BJ (cell line): ENCODE data around the gene HSFX2. TPM values are rescaled to one million over a fixed set of nuclear protein-coding genes. Genes with fewer than 3 reads are reported as not detected.

Experiments used
- CTCF ChIA-PET: fragments of 350-600 bp; formaldehyde crosslinking; extraction: SDS; loops from one replicate; lab custom pipeline; 2021; ENCODE audit warnings: antibody characterized with exemption, inconsistent platforms; lab: Yijun Ruan, JAX
- POLR2A ChIA-PET: fragments of 300-600 bp; sonication (Branson Sonifier 250); formaldehyde crosslinking; extraction: SDS; loops from one replicate; lab custom pipeline; 2021; ENCODE audit warnings: antibody characterized with exemption; lab: Charles Lee
- DNase-seq: peaks from one replicate; pipeline ENCODE4 v3.0.0-alpha.2; 2011; ENCODE audit warnings: low read depth
- H3K27me3 ChIP-seq: 2 replicates; pipeline ENCODE4 v1.6.0; 2011; ENCODE audit warnings: low read length; ENCODE audit not compliant: control insufficient read depth, insufficient read depth
- H3K36me3 ChIP-seq: 2 replicates; pipeline ENCODE4 v1.5.1; 2011; ENCODE audit warnings: low read length; ENCODE audit not compliant: control insufficient read depth, insufficient read depth
- H3K4me3 ChIP-seq: 2 replicates; pipeline ENCODE4 v1.5.1; 2011; ENCODE audit warnings: low read depth, mild to moderate bottlenecking, control low read depth, low read length
- CTCF ChIP-seq: IDR thresholded peaks from 2 replicates; pipeline ENCODE4 v1.5.1; 2011; ENCODE audit warnings: low read depth, mild to moderate bottlenecking, control low read depth, inconsistent platforms, low read length, moderate library complexity; ENCODE audit not compliant: insufficient read depth
- polyA plus RNA-seq: library from polyadenylated mRNA; depleted of rRNA; stranded (reverse); fragments of >200 nt; gene quantifications from 2 replicates; pipeline ENCODE4 v1.2.3, GENCODE V29; 2011

Gene HSFX2
- polyA plus RNA-seq, 1 experiment, result 0.29 TPM

GRCh38 chrX:149638860-149639259 is 43.7 kb upstream of the HSFX2 start:
- CTCF ChIA-PET, result no interaction called here
- peaks cover 2% of the 10 kb centered on the region; the same call in 1 of the 2 replicates for H3K27me3 ChIP-seq
- H3K4me3 ChIP-seq, result no peak overlapping the region
- no peaks in the 10 kb centered on the region for H3K36me3 ChIP-seq
- POLR2A ChIA-PET, result no interaction called here
- DNase-seq, result no peak
- TF ChIP-seq CTCF, result no peak

- CTCF ChIA-PET, result no interaction called here
- Histone ChIP-seq H3K4me3 (no peak overlapping the region), H3K36me3 (no peaks in the 10 kb centered on the region), H3K27me3 (peaks cover 4% of the 10 kb centered on the region)
- POLR2A ChIA-PET, result no interaction called here
- no peak for TF ChIP-seq CTCF
- DNase-seq, result no peak
Observed at GRCh38 chrX:149633511-149633910, 38.4 kb upstream of the HSFX2 start.

GRCh38 chrX:149631234-149632165 is 36.4 kb upstream of the HSFX2 start, which contains the start of gene TMEM185A:
Gene TMEM185A, minus strand, starts transcription at chrX:149631792. Its CDS starts 212 bp downstream, at chrX:149631580.
- no peak for TF ChIP-seq CTCF
- CTCF ChIA-PET, result no interaction called here
- Histone ChIP-seq H3K27me3 (peaks cover 4% of the 10 kb centered on the region), H3K36me3 (no peaks in the 10 kb centered on the region), H3K4me3 (peak within 1 kb of the TSS; percentile 68)
- POLR2A ChIA-PET, result no interaction called here
- DNase-seq, result no peak

- Histone ChIP-seq H3K27me3 (peaks cover 3% of the 10 kb centered on the region; the same call in 1 of the 2 replicates), H3K36me3 (no peaks in the 10 kb centered on the region), H3K4me3 (peak overlapping the region; percentile 68)
- TF ChIP-seq CTCF, result peak; percentile 40; the same call in 1 of the 2 replicates
- no peak for DNase-seq
- POLR2A ChIA-PET, result no interaction called here
- CTCF ChIA-PET, result no interaction called here
Observed at GRCh38 chrX:149630681-149631233, 35.6 kb upstream of the HSFX2 start.

- peak overlapping the region; percentile 68 for H3K4me3 ChIP-seq
- H3K27me3 ChIP-seq, result peaks cover 3% of the 10 kb centered on the region; the same call in 1 of the 2 replicates
- ChIA-PET CTCF (no interaction called here), POLR2A (no interaction called here)
- H3K36me3 ChIP-seq, result no peaks in the 10 kb centered on the region
- no peak for TF ChIP-seq CTCF
- no peak for DNase-seq
Observed at GRCh38 chrX:149629730-149630387, 34.7 kb upstream of the HSFX2 start.
